ENCODE data around the gene CAMK1G. TPM values are rescaled to one million over a fixed set of nuclear protein-coding genes. Genes with fewer than 3 reads are reported as not detected.

The CAMK1G gene
- total and polyA plus RNA-seq, 2 donors, result 0.11 to 0.95 TPM

- Histone ChIP-seq H3K27ac (ENCODE audit: low read depth) (no peak overlapping the region), H3K36me3 (ENCODE audit: insufficient read depth) (no peaks in the 10 kb centered on the region), H3K4me3 (ENCODE audit: low read depth, low read length) (no peak overlapping the region), H3K4me1 (ENCODE audit: insufficient read depth) (no peaks in the 10 kb centered on the region)
- WGBS, result 21% methylated on average over 12 of the region's 12 CpGs
- no peak for DNase-seq (ENCODE audit: extremely low spot score)
Measured at GRCh38 chr1:209576392-209577197, 6.9 kb upstream of the CAMK1G start.

- Histone ChIP-seq H3K27ac (ENCODE audit: low read depth) (no peak overlapping the region), H3K4me1 (ENCODE audit: insufficient read depth) (no peaks in the 10 kb centered on the region), H3K36me3 (ENCODE audit: insufficient read depth) (no peaks in the 10 kb centered on the region), H3K4me3 (ENCODE audit: low read depth, low read length) (no peak overlapping the region)
- no peak for DNase-seq (ENCODE audit: extremely low spot score)
- WGBS, result 92% methylated on average over 3 of the region's 3 CpGs
Measured at GRCh38 chr1:209577346-209577745, 6.2 kb upstream of the CAMK1G start.

GRCh38 chr1:209580577-209580976, 2.9 kb upstream of the CAMK1G start:
- DNase-seq (ENCODE audit: extremely low spot score), result no peak
- Histone ChIP-seq H3K36me3 (ENCODE audit: insufficient read depth) (no peaks in the 10 kb centered on the region), H3K27ac (ENCODE audit: low read depth) (no peak overlapping the region), H3K4me3 (ENCODE audit: low read depth, low read length) (no peak overlapping the region), H3K4me1 (ENCODE audit: insufficient read depth) (peaks cover 2% of the 10 kb centered on the region)
- WGBS, result 86% methylated on average over 2 of the region's 2 CpGs

- H3K4me3 ChIP-seq (ENCODE audit: low read depth, low read length), result no peak overlapping the region
- DNase-seq (ENCODE audit: extremely low spot score), result no peak
- H3K36me3 ChIP-seq (ENCODE audit: insufficient read depth), result no peaks in the 10 kb centered on the region
- H3K27ac ChIP-seq (ENCODE audit: low read depth), result no peak overlapping the region
- 31% methylated on average over 13 of the region's 13 CpGs for WGBS
- peaks cover 4% of the 10 kb centered on the region for H3K4me1 ChIP-seq (ENCODE audit: insufficient read depth)
Measured at GRCh38 chr1:209584231-209584672, 738 bp downstream of the CAMK1G start.

- DNase-seq (ENCODE audit: extremely low spot score), result no peak
- Histone ChIP-seq H3K4me1 (ENCODE audit: insufficient read depth) (peaks cover 4% of the 10 kb centered on the region), H3K4me3 (ENCODE audit: low read depth, low read length) (no peak overlapping the region), H3K27ac (ENCODE audit: low read depth) (no peak overlapping the region), H3K36me3 (ENCODE audit: insufficient read depth) (no peaks in the 10 kb centered on the region)
- WGBS, result 59% methylated on average over 5 of the region's 5 CpGs
Measured at GRCh38 chr1:209585197-209585596, 1.7 kb downstream of the CAMK1G start.

- no peaks in the 10 kb centered on the region for H3K36me3 ChIP-seq (ENCODE audit: insufficient read depth)
- peaks cover 4% of the 10 kb centered on the region for H3K4me1 ChIP-seq (ENCODE audit: insufficient read depth)
- H3K4me3 ChIP-seq (ENCODE audit: low read depth, low read length), result no peak overlapping the region
- DNase-seq (ENCODE audit: extremely low spot score), result peak; percentile 26
- H3K27ac ChIP-seq (ENCODE audit: low read depth), result no peak overlapping the region
- 1% methylated on average over 23 of the region's 23 CpGs for WGBS
Measured at GRCh38 chr1:209585672-209586071, 2.2 kb downstream of the CAMK1G start.

GRCh38 chr1:209586221-209586740, 2.8 kb downstream of the CAMK1G start:
- peaks cover 4% of the 10 kb centered on the region for H3K4me1 ChIP-seq (ENCODE audit: insufficient read depth)
- DNase-seq (ENCODE audit: extremely low spot score), result no peak
- H3K36me3 ChIP-seq (ENCODE audit: insufficient read depth), result no peaks in the 10 kb centered on the region
- no peak overlapping the region for H3K27ac ChIP-seq (ENCODE audit: low read depth)
- H3K4me3 ChIP-seq (ENCODE audit: low read depth, low read length), result no peak overlapping the region
- 77% methylated on average over 4 of the region's 4 CpGs for WGBS

- H3K4me3 ChIP-seq (ENCODE audit: low read depth, low read length), result no peak overlapping the region
- H3K36me3 ChIP-seq (ENCODE audit: insufficient read depth), result no peaks in the 10 kb centered on the region
- H3K27ac ChIP-seq (ENCODE audit: low read depth), result no peak overlapping the region
- peaks cover 4% of the 10 kb centered on the region for H3K4me1 ChIP-seq (ENCODE audit: insufficient read depth)
- no peak for DNase-seq (ENCODE audit: extremely low spot score)
- 78% methylated on average over 3 of the region's 3 CpGs for WGBS
Measured at GRCh38 chr1:209587789-209588188, 4.3 kb downstream of the CAMK1G start.

GRCh38 chr1:209589440-209589839, 5.9 kb downstream of the CAMK1G start:
- Histone ChIP-seq H3K4me1 (ENCODE audit: insufficient read depth) (peaks cover 4% of the 10 kb centered on the region), H3K27ac (ENCODE audit: low read depth) (no peak overlapping the region), H3K4me3 (ENCODE audit: low read depth, low read length) (no peak overlapping the region), H3K36me3 (ENCODE audit: insufficient read depth) (no peaks in the 10 kb centered on the region)
- no peak for DNase-seq (ENCODE audit: extremely low spot score)
- WGBS, result 97% methylated on average over 2 of the region's 2 CpGs

- Histone ChIP-seq H3K36me3 (ENCODE audit: insufficient read depth) (no peaks in the 10 kb centered on the region), H3K4me3 (ENCODE audit: low read depth, low read length) (no peak overlapping the region), H3K4me1 (ENCODE audit: insufficient read depth) (peaks cover 4% of the 10 kb centered on the region), H3K27ac (ENCODE audit: low read depth) (no peak overlapping the region)
- 91% methylated on average over 6 of the region's 6 CpGs for WGBS
- DNase-seq (ENCODE audit: extremely low spot score), result no peak
Measured at GRCh38 chr1:209589863-209590262, 6.3 kb downstream of the CAMK1G start.

- no peak for DNase-seq (ENCODE audit: extremely low spot score)
- Histone ChIP-seq H3K4me3 (ENCODE audit: low read depth, low read length) (no peak overlapping the region), H3K27ac (ENCODE audit: low read depth) (no peak overlapping the region), H3K4me1 (ENCODE audit: insufficient read depth) (peaks cover 4% of the 10 kb centered on the region), H3K36me3 (ENCODE audit: insufficient read depth) (no peaks in the 10 kb centered on the region)
- WGBS, result 62% methylated on average over 6 of the region's 6 CpGs
Measured at GRCh38 chr1:209590405-209590804, 6.9 kb downstream of the CAMK1G start.

- no peak for DNase-seq (ENCODE audit: extremely low spot score)
- Histone ChIP-seq H3K36me3 (ENCODE audit: insufficient read depth) (no peaks in the 10 kb centered on the region), H3K4me1 (ENCODE audit: insufficient read depth) (no peaks in the 10 kb centered on the region), H3K4me3 (ENCODE audit: low read depth, low read length) (no peak overlapping the region), H3K27ac (ENCODE audit: low read depth) (no peak overlapping the region)
- WGBS, result 65% methylated on average over 2 of the region's 2 CpGs
Measured at GRCh38 chr1:209593747-209594146, 10.2 kb downstream of the CAMK1G start.

- 70% methylated on average over 1 of the region's 1 CpG for WGBS
- no peaks in the 10 kb centered on the region for H3K4me1 ChIP-seq (ENCODE audit: insufficient read depth)
- DNase-seq (ENCODE audit: extremely low spot score), result no peak
- H3K4me3 ChIP-seq (ENCODE audit: low read depth, low read length), result no peak overlapping the region
- no peaks in the 10 kb centered on the region for H3K36me3 ChIP-seq (ENCODE audit: insufficient read depth)
- no peak overlapping the region for H3K27ac ChIP-seq (ENCODE audit: low read depth)
Measured at GRCh38 chr1:209594440-209594839, 10.9 kb downstream of the CAMK1G start.

- DNase-seq (ENCODE audit: extremely low spot score), result no peak
- no peaks in the 10 kb centered on the region for H3K4me1 ChIP-seq (ENCODE audit: insufficient read depth)
- no peak overlapping the region for H3K27ac ChIP-seq (ENCODE audit: low read depth)
- no peak overlapping the region for H3K4me3 ChIP-seq (ENCODE audit: low read depth, low read length)
- WGBS, result 71% methylated on average over 9 of the region's 9 CpGs
- no peaks in the 10 kb centered on the region for H3K36me3 ChIP-seq (ENCODE audit: insufficient read depth)
Measured at GRCh38 chr1:209595028-209595427, 11.5 kb downstream of the CAMK1G start.

Measured in urinary bladder (tissue), 4 donors.